Liver (tissue), 9 donors: ENCODE data around the gene WHRN. TPM values are rescaled to one million over a fixed set of nuclear protein-coding genes. Genes with fewer than 3 reads are reported as not detected.

Experiments
- DNase-seq: peaks from one replicate; pipeline ENCODE4 v3.0.0-alpha.2; 2017; ENCODE audit warnings: low spot score
- H3K27ac ChIP-seq, 2 donors: one replicate each; pipeline ENCODE4 v1.7.0; 2013; ENCODE audit warnings: inconsistent platforms in 2 of 2, low read length in 2 of 2, control low read depth in 1 of 2, low read depth in 1 of 2, mild to moderate bottlenecking in 1 of 2
- H3K27me3 ChIP-seq, 4 donors: one replicate each; pipeline versions ENCODE4 v1.6.1 to v1.7.0; 2013; ENCODE audit warnings: low read length in 3 of 4, inconsistent platforms in 1 of 4, mild to moderate bottlenecking in 1 of 4, moderate library complexity in 1 of 4; ENCODE audit not compliant: control insufficient read depth in 4 of 4, insufficient read depth in 4 of 4
- H3K36me3 ChIP-seq, 4 donors: one replicate each; pipeline versions ENCODE4 v1.6.1 to v1.7.0; 2013; ENCODE audit warnings: low read length in 3 of 4, mild to moderate bottlenecking in 3 of 4, low read depth in 1 of 4, moderate library complexity in 1 of 4; ENCODE audit not compliant: control insufficient read depth in 4 of 4, insufficient read depth in 3 of 4
- H3K4me1 ChIP-seq, 4 donors: one replicate each; pipeline versions ENCODE4 v1.6.1 to v1.7.0; 2013; ENCODE audit warnings: low read length in 3 of 4, mild to moderate bottlenecking in 3 of 4, moderate library complexity in 1 of 4; ENCODE audit not compliant: control insufficient read depth in 4 of 4, insufficient read depth in 4 of 4
- H3K4me3 ChIP-seq, 3 donors: one replicate each; pipeline versions ENCODE4 v1.6.1 to v1.7.0; 2013; ENCODE audit warnings: low read length in 3 of 3, control low read depth in 1 of 3, low read depth in 1 of 3, mild to moderate bottlenecking in 1 of 3
- H3K9ac ChIP-seq, 2 donors: one replicate each; pipeline ENCODE4 v1.7.0; 2013; ENCODE audit warnings: low read length in 2 of 2, mild to moderate bottlenecking in 2 of 2, moderate library complexity in 2 of 2, control low read depth in 1 of 2, low read depth in 1 of 2
- H3K9me3 ChIP-seq, 4 donors: one replicate each; pipeline versions ENCODE4 v1.6.1 to v1.7.0; 2013; ENCODE audit warnings: low read length in 3 of 4; ENCODE audit not compliant: control insufficient read depth in 4 of 4
- ATF3 ChIP-seq: IDR thresholded peaks from 2 replicates; pipeline ENCODE4 v1.6.1; 2016; ENCODE audit warnings: antibody characterized with exemption
- CTCF ChIP-seq: fragments of 150-350 bp; IDR thresholded peaks from 2 replicates; pipeline ENCODE4 v1.5.1; 2017; ENCODE audit warnings: improper control_type of control experiment, low read depth, low read length; ENCODE audit not compliant: missing input control
- EGR1 ChIP-seq, 2 donors: IDR thresholded peaks; 2 replicates each; pipeline ENCODE4 v1.6.1; 2016 to 2018; ENCODE audit warnings: antibody characterized with exemption in 2 of 2, low read depth in 2 of 2
- FOXA1 ChIP-seq: IDR thresholded peaks from 2 replicates; pipeline ENCODE4 v1.6.1; 2016; ENCODE audit warnings: antibody characterized with exemption
- FOXA2 ChIP-seq: IDR thresholded peaks from 2 replicates; pipeline ENCODE4 v1.6.1; 2016; ENCODE audit warnings: antibody characterized with exemption
- GABPA ChIP-seq, 2 donors: IDR thresholded peaks in 1 of 2; conservative IDR thresholded peaks in 1 of 2; 2 replicates each; pipeline ENCODE4 v1.6.1; 2016; ENCODE audit warnings: antibody characterized with exemption in 2 of 2, mild to moderate bottlenecking in 1 of 2, moderate library complexity in 1 of 2
- HNF4G ChIP-seq: IDR thresholded peaks from 2 replicates; pipeline ENCODE4 v1.6.1; 2016; ENCODE audit warnings: antibody characterized with exemption
- JUND ChIP-seq, 2 donors: IDR thresholded peaks; 2 replicates each; pipeline ENCODE4 v1.6.1; 2016; ENCODE audit warnings: antibody characterized with exemption in 2 of 2
- MAX ChIP-seq: IDR thresholded peaks from 2 replicates; pipeline ENCODE4 v1.6.1; 2016; ENCODE audit warnings: antibody characterized with exemption
- NR2F2 ChIP-seq: IDR thresholded peaks from 2 replicates; pipeline ENCODE4 v1.6.1; 2016; ENCODE audit warnings: antibody characterized with exemption
- RAD21 ChIP-seq, 2 donors: IDR thresholded peaks; 2 replicates each; pipeline ENCODE4 v1.6.1; 2016; ENCODE audit warnings: antibody characterized with exemption in 2 of 2, mild to moderate bottlenecking in 2 of 2
- REST ChIP-seq: IDR thresholded peaks from 2 replicates; pipeline ENCODE4 v1.6.1; 2016; ENCODE audit warnings: antibody characterized with exemption, mild to moderate bottlenecking
- RXRA ChIP-seq, 2 donors: IDR thresholded peaks; 2 replicates each; pipeline ENCODE4 v1.6.1; 2017 to 2018; ENCODE audit warnings: antibody characterized with exemption in 2 of 2, mild to moderate bottlenecking in 1 of 2
- SP1 ChIP-seq: IDR thresholded peaks from 2 replicates; pipeline ENCODE4 v1.6.1; 2018; ENCODE audit warnings: antibody characterized with exemption, mild to moderate bottlenecking
- TAF1 ChIP-seq: conservative IDR thresholded peaks from 2 replicates; pipeline ENCODE4 v1.6.1; 2016; ENCODE audit warnings: antibody characterized with exemption, mild to moderate bottlenecking
- YY1 ChIP-seq: IDR thresholded peaks from 2 replicates; pipeline ENCODE4 v1.6.1; 2016; ENCODE audit warnings: antibody characterized with exemption, mild to moderate bottlenecking
- WGBS: extraction: QIAGEN DNeasy Blood & Tissue Kit; methylation state at CpG from one replicate; pipeline ENCODE4 v1.1.7; 2013; 5-methylcytosine and 5-hydroxymethylcytosine counted together
- polyA plus RNA-seq, 2 donors: library from polyadenylated mRNA; stranded (reverse) in 1 of 2; unstranded in 1 of 2; fragments of 200-250 nt in 1 of 2; fragments of >200 nt in 1 of 2; fragmentation: Nextera tagmentation in 1 of 2; extraction: Ambion mirVana in 1 of 2; gene quantifications; one replicate each; pipeline versions ENCODE4 v1.2.1 to v1.2.3, GENCODE V29; 2013 to 2015
- total RNA-seq, 2 donors: library from RNA; depleted of rRNA; stranded (reverse); fragments of >200 nt; gene quantifications; one replicate each; pipeline ENCODE4 v1.2.3, GENCODE V29; 2014
- donor health status: healthy.
- donor health status: healthy.
- donor health status: healthy.
- donor health status: healthy.
- donor health status: healthy.

Gene WHRN
- total and polyA plus RNA-seq, 4 donors, result 0.42 to 1.9 (median 0.88) TPM

- Histone ChIP-seq H3K4me1 (peaks cover 12 to 60% (median 54%) of the 10 kb centered on the region in 4 donors), H3K27ac (peak overlapping the region; percentile 77 to 80), H3K9me3 (no peaks in the 10 kb centered on the region), H3K27me3 (no peaks in the 10 kb centered on the region), H3K36me3 (peaks cover 3 to 14% (median 6%) of the 10 kb centered on the region in 4 donors), H3K4me3 (no peak overlapping the region), H3K9ac (peak overlapping the region in 1 of 2 donors; percentile 34)
- TF ChIP-seq SP1, result peak; percentile 18
- no peak for TF ChIP-seq EGR1 (IDR thresholded peaks at IDR 0.05; ENCODE audit: low read depth in 2 of 2)
- TF ChIP-seq NR2F2, result peak; percentile 77
- TF ChIP-seq RXRA (IDR thresholded peaks at IDR 0.05), result peak; percentile 3 to 28
- TF ChIP-seq REST, result peak; percentile 50
- no peak for DNase-seq
- WGBS, result 65% methylated on average over 8 of the region's 8 CpGs
Observed at GRCh38 chr9:114383521-114384231, 121.6 kb downstream of the WHRN start.

GRCh38 chr9:114382699-114383520 lies 122.4 kb downstream of the WHRN start:
- no peak for TF ChIP-seq YY1
- TF ChIP-seq RXRA (IDR thresholded peaks at IDR 0.05), result peak in 1 of 2 donors; percentile 28
- DNase-seq, result no peak
- no peaks in the 10 kb centered on the region for H3K27me3 ChIP-seq
- peaks cover 12 to 53% (median 48%) of the 10 kb centered on the region in 4 donors for H3K4me1 ChIP-seq
- no peak overlapping the region for H3K4me3 ChIP-seq
- no peaks in the 10 kb centered on the region for H3K9me3 ChIP-seq
- H3K9ac ChIP-seq, result peak overlapping the region in 1 of 2 donors; percentile 7
- H3K27ac ChIP-seq, result peak overlapping the region; percentile 77 to 80
- WGBS, result 60% methylated on average over 17 of the region's 17 CpGs
- peaks cover 3 to 14% (median 6%) of the 10 kb centered on the region in 4 donors for H3K36me3 ChIP-seq

GRCh38 chr9:114378883-114379282 lies 126.4 kb downstream of the WHRN start:
- peaks cover 8 to 16% (median 14%) of the 10 kb centered on the region in 4 donors for H3K4me1 ChIP-seq
- no peak for DNase-seq
- no peak overlapping the region for H3K27ac ChIP-seq
- WGBS, result 96% methylated on average over 5 of the region's 5 CpGs
- peaks cover 9 to 30% (median 16%) of the 10 kb centered on the region in 4 donors for H3K36me3 ChIP-seq
- H3K4me3 ChIP-seq, result no peak overlapping the region
- no peaks in the 10 kb centered on the region for H3K27me3 ChIP-seq
- no peaks in the 10 kb centered on the region for H3K9me3 ChIP-seq
- H3K9ac ChIP-seq, result no peak overlapping the region
- no peak for TF ChIP-seq TAF1
- TF ChIP-seq YY1, result no peak
- TF ChIP-seq CTCF, result no peak
- TF ChIP-seq REST, result no peak
- no peak for TF ChIP-seq FOXA1
- no peak for TF ChIP-seq JUND (IDR thresholded peaks at IDR 0.05)
- TF ChIP-seq GABPA (IDR thresholded peaks at IDR 0.05 in 1 of 2, conservative IDR thresholded peaks at IDR 0.05 in 1 of 2), result no peak
- TF ChIP-seq EGR1 (IDR thresholded peaks at IDR 0.05; ENCODE audit: low read depth in 2 of 2), result no peak
- no peak for TF ChIP-seq NR2F2
- TF ChIP-seq RAD21 (IDR thresholded peaks at IDR 0.05), result no peak
- TF ChIP-seq RXRA (IDR thresholded peaks at IDR 0.05), result no peak
- no peak for TF ChIP-seq MAX
- TF ChIP-seq ATF3, result no peak
- TF ChIP-seq SP1, result no peak
- TF ChIP-seq HNF4G, result no peak
- no peak for TF ChIP-seq FOXA2
